ENCODE results near the gene RPL18. TPM values are rescaled to one million over a fixed set of nuclear protein-coding genes. Genes with fewer than 3 reads are reported as not detected.

Gene RPL18
- total and polyA plus RNA-seq, 9 of the 15 experiments (the other 6 are each of a cell fraction or from before 2014, with no cell fraction given) = 312 to 2,635 (median 1,653) TPM

DNA sequence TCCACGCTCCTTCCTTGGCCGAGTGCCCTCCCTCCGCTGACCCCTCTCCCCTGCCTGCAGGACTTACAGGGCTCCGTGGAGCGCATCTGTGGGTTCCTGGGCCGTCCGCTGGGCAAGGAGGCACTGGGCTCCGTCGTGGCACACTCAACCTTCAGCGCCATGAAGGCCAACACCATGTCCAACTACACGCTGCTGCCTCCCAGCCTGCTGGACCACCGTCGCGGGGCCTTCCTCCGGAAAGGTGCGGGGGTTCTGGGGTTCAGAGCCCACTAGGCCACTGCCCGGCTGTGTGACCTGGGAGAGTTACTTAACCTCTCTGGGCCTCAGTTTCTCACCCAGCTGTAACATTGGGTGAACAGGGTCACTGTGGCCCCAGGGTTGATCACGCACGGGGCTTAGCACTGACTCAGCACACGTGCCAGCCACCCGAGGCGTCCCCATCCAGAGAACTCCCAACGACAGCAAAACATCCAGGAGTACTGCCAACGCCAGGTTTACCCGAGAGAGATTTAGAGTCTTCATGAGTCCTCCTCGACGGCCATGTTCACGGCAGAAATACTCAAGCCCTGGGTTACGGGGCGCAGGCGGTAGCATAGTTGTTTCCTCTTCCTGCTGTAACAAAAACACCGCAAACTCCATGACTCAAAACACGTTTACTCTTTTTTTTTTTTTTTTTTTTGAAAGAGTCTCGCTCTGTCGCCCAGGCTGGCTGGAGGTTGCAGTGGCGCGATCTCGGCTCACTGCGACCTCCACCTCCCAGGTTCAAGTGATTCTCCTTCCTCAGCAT is 22.1 kb downstream of the RPL18 start (continued):
- no peak for TF ChIP-seq PBX2 (CRISPR knock-in tag; IDR thresholded peaks at IDR 0.05; ENCODE audit: low read depth)
- no peak for TF ChIP-seq PBX2 (tag; conservative IDR thresholded peaks at IDR 0.05; ENCODE audit: low read depth)
- TF ChIP-seq NR0B1 (IDR thresholded peaks at IDR 0.05; ENCODE audit: partially characterized antibody) = no peak
- TF ChIP-seq U2AF2 (optimal IDR thresholded peaks at IDR 0.05; ENCODE audit: low read depth, low read length) = no peak
- TF ChIP-seq RBM25 (IDR thresholded peaks at IDR 0.05; ENCODE audit: low read depth, low read length, severe bottlenecking) = peak; percentile 45

Data from K562 (cell line).